GM12878 (cell line): ENCODE results near the gene TJAP1. TPM values are rescaled to one million over a fixed set of nuclear protein-coding genes. Genes with fewer than 3 reads are reported as not detected.

Experiments
- ATAC-seq: fragments of 200-7000 bp; cut with Tn5 transposase; 3 replicates; pipeline ENCODE4 v1.9.1; 2020; ENCODE audit warnings: mild to moderate bottlenecking, moderate library complexity
- BruUV-seq: library from RNA; stranded (reverse); fragments of 400-500 nt; replicated peaks from 2 replicates; lab custom pipeline; 2021; lab: Mats Ljungman, UMichigan
- CTCF ChIA-PET: fragments of 300-600 bp; sonication (Branson Sonifier 250); formaldehyde crosslinking; extraction: SDS; loops from one replicate; lab custom pipeline; 2021; ENCODE audit warnings: inconsistent platforms; lab: Yijun Ruan, JAX
- POLR2A ChIA-PET: fragments of 350-600 bp; formaldehyde crosslinking; extraction: SDS; loops from one replicate; lab custom pipeline; 2021; ENCODE audit warnings: inconsistent platforms; lab: Charles Lee
- RAD21 ChIA-PET: fragments of 300-600 bp; sonication (Branson Sonifier 250); formaldehyde crosslinking; loops from one replicate; lab custom pipeline; 2023; ENCODE audit warnings: antibody characterized with exemption; ENCODE audit not compliant: unreplicated experiment; lab: Charles Lee
- SMC1A ChIA-PET: fragments of 300-600 bp; sonication (Branson Sonifier 250); formaldehyde crosslinking; loops from one replicate; lab custom pipeline; 2023; ENCODE audit not compliant: unreplicated experiment, uncharacterized antibody; lab: Charles Lee
- DNase-seq: peaks from one replicate; pipeline ENCODE4 v3.0.0-alpha.2; 2011; ENCODE audit warnings: low read depth, low spot score
- FAIRE-seq: peaks from 3 replicates; lab custom pipeline; 2011; peaks lifted over from hg19 to GRCh38; lab: Jason Lieb, UNC
- H2AFZ ChIP-seq: 2 replicates; pipeline ENCODE4 v1.6.0; 2011; ENCODE audit warnings: low read depth, low read length, control low read depth; ENCODE audit not compliant: control insufficient read depth
- H3K27ac ChIP-seq: 2 replicates; pipeline ENCODE4 v1.5.1; 2011; ENCODE audit warnings: control low read depth; ENCODE audit not compliant: control insufficient read depth, insufficient read depth
- H3K27me3 ChIP-seq, 2 experiments: replicated peaks in 1 of 2; 2 replicates each; pipeline versions ENCODE4 v1.6.0 to v1.6.1; 2011; ENCODE audit warnings: low read length in 1 of 2; ENCODE audit not compliant: control insufficient read depth in 2 of 2, insufficient read depth in 2 of 2
- H3K36me3 ChIP-seq, 2 experiments: 2 replicates each; pipeline ENCODE4 v1.5.1; 2011; ENCODE audit warnings: low read length in 1 of 2; ENCODE audit not compliant: control insufficient read depth in 2 of 2, insufficient read depth in 2 of 2
- H3K4me1 ChIP-seq: 2 replicates; pipeline ENCODE4 v1.6.1; 2011; ENCODE audit warnings: mild to moderate bottlenecking, low read length, moderate library complexity, mixed read lengths; ENCODE audit not compliant: control insufficient read depth, insufficient read depth
- H3K4me2 ChIP-seq: 2 replicates; pipeline ENCODE4 v1.6.0; 2011; ENCODE audit warnings: control low read depth; ENCODE audit not compliant: control insufficient read depth, insufficient read depth
- H3K4me3 ChIP-seq: fragments of 200-600 bp; sonication (generic); 2 replicates; pipeline ENCODE4 v1.5.1; 2016
- H3K79me2 ChIP-seq: 2 replicates; pipeline ENCODE4 v1.6.0; 2011; ENCODE audit warnings: low read length; ENCODE audit not compliant: control insufficient read depth, insufficient read depth
- H3K9ac ChIP-seq: 2 replicates; pipeline ENCODE4 v1.8.0; 2011; ENCODE audit warnings: low read length, control low read depth, mixed read lengths; ENCODE audit not compliant: control insufficient read depth, insufficient read depth
- H3K9me3 ChIP-seq: replicated peaks from 3 replicates; pipeline ENCODE4 v1.5.1; 2011; ENCODE audit warnings: mild to moderate bottlenecking, low read length; ENCODE audit not compliant: control insufficient read depth, insufficient read depth
- H4K20me1 ChIP-seq: 2 replicates; pipeline ENCODE4 v1.6.0; 2011; ENCODE audit not compliant: control insufficient read depth, insufficient read depth
- EP300 ChIP-seq, 2 experiments: fragments of 150-350 bp in 1 of 2; IDR thresholded peaks; 2 replicates each; pipeline ENCODE4 v1.6.1; 2011 to 2012; ENCODE audit warnings: low read depth in 2 of 2, low read length in 2 of 2, borderline replicate concordance in 1 of 2, improper control_type of control experiment in 1 of 2, inconsistent platforms in 1 of 2; ENCODE audit not compliant: control insufficient read depth in 1 of 2
- ETV6 ChIP-seq, 2 experiments: fragments of 450-650 bp in 1 of 2; IDR thresholded peaks in 1 of 2; conservative IDR thresholded peaks in 1 of 2; 2 replicates each; pipeline ENCODE4 v1.6.1; 2014; ENCODE audit warnings: antibody characterized with exemption in 1 of 2, borderline replicate concordance in 1 of 2, low read depth in 1 of 2, mild to moderate bottlenecking in 1 of 2, moderate library complexity in 1 of 2
- HCFC1 ChIP-seq: fragments of 150-350 bp; IDR thresholded peaks from 2 replicates; pipeline ENCODE4 v1.6.1; 2014; ENCODE audit warnings: low read length
- IRF3 ChIP-seq: fragments of 450-650 bp; IDR thresholded peaks from 2 replicates; pipeline ENCODE4 v1.6.1; 2014; ENCODE audit warnings: mild to moderate bottlenecking
- NR2C1 ChIP-seq: fragments of 450-650 bp; IDR thresholded peaks from 2 replicates; pipeline ENCODE4 v1.6.1; 2017; ENCODE audit warnings: antibody characterized with exemption, mild to moderate bottlenecking, moderate library complexity
- POLR2AphosphoS5 ChIP-seq: IDR thresholded peaks from 2 replicates; pipeline ENCODE4 v1.6.1; 2011; ENCODE audit warnings: mild to moderate bottlenecking, low read length, inconsistent platforms
- POU2F2 ChIP-seq: IDR thresholded peaks from 3 replicates; pipeline ENCODE4 v1.6.1; 2011; ENCODE audit warnings: low read depth, mild to moderate bottlenecking, low read length, borderline replicate concordance
- RFX5 ChIP-seq: IDR thresholded peaks from 2 replicates; pipeline ENCODE4 v1.6.1; 2011; ENCODE audit warnings: low read depth, low read length, improper control_type of control experiment
- SMAD1 ChIP-seq: fragments of 450-650 bp; IDR thresholded peaks from 2 replicates; pipeline ENCODE4 v1.6.1; 2018; ENCODE audit warnings: mild to moderate bottlenecking, low read depth; ENCODE audit not compliant: partially characterized antibody
- WGBS: methylation state at CpG from one replicate; pipeline ENCODE4 v1.1.6; 2016; ENCODE audit warnings: low lambda C conversion rate; ENCODE audit not compliant: insufficient replicate concordance, insufficient coverage; ENCODE audit errors: missing lambda C conversion rate; 5-methylcytosine and 5-hydroxymethylcytosine counted together
- in situ Hi-C: fragments of 300-500 bp; cut with MboI; formaldehyde crosslinking; loops from 9 replicates; pipeline ENCODE4 v1.14.3; 2018; ENCODE audit warnings: mixed read lengths
- intact Hi-C: fragments of 100-400 bp; cut with micrococcal nuclease; formaldehyde crosslinking; loops from one replicate; pipeline ENCODE4 v1.14.2; 2022; ENCODE audit not compliant: unreplicated experiment
- polyA plus RNA-seq, 11 experiments: library from polyadenylated mRNA; depleted of rRNA in 4 of 11; unstranded in 6 of 11; stranded (reverse) in 5 of 11; fragments of >200 nt; fragmentation: Nextera tagmentation in 4 of 11; fragmentation: Illumina TruSeq in 1 of 11; extraction: Ambion mirVana in 4 of 11; extraction: Trizol in 1 of 11; gene quantifications; 1 replicate in 1 of 11; 2 replicates in 10 of 11; pipeline versions ENCODE4 v1.2.1 to v1.2.3, GENCODE V29; 2011 to 2016; ENCODE audit warnings: inconsistent platforms in 2 of 11, missing spikeins in 2 of 11, low read depth in 1 of 11
- total RNA-seq, 4 experiments: library from RNA; depleted of rRNA in 3 of 4; stranded (reverse); fragments of >200 nt in 3 of 4; fragmentation: Illumina TruSeq in 1 of 4; extraction: Trizol in 1 of 4; gene quantifications; 2 replicates each; pipeline versions ENCODE4 v1.2.1 to v1.2.3, GENCODE V29; 2013 to 2021

TJAP1 gene
- total and polyA plus RNA-seq, 10 of the 15 experiments (the other 5 are each of a cell fraction or from before 2014, with no cell fraction given) = 0.11 to 22.6 (median 12.8) TPM

- Histone ChIP-seq H2AFZ (no peak overlapping the region), H3K4me2 (no peak overlapping the region), H3K79me2 (peaks cover 17% of the 10 kb centered on the region), H3K9ac (no peak overlapping the region), H3K36me3 (peaks cover 3 to 7% of the 10 kb centered on the region in 2 experiments; a peak in 3 of 4 replicates), H3K9me3 (no peaks in the 10 kb centered on the region), H3K4me3 (no peak overlapping the region), H4K20me1 (no peaks in the 10 kb centered on the region; the same call in 1 of the 2 replicates), H3K27ac (no peak overlapping the region), H3K4me1 (peaks cover 6% of the 10 kb centered on the region), H3K27me3 (no peaks in the 10 kb centered on the region)
- no TSS peak for BruUV-seq
- CTCF ChIA-PET = interaction anchor here (0.8 to 0.9 kb wide), 2 partner anchors 21 to 175 kb away, joined by 3 read pairs; no protein-coding TSS in a partner anchor
- in situ Hi-C loops (no loop called here), intact Hi-C loops (no loop called here)
- POLR2A ChIA-PET = interaction anchor here (0.7 kb wide), 1 partner anchor 11 kb away, joined by 4 read pairs; no protein-coding TSS in a partner anchor
- DNase-seq (no peak), FAIRE-seq (no peak), ATAC-seq (no peak)
- RAD21 ChIA-PET = no interaction called here
- SMC1A ChIA-PET = interaction anchor here (1.4 kb wide), 1 partner anchor 74 kb away, joined by 3 read pairs; no protein-coding TSS in a partner anchor
- 90% methylated on average over 8 of the region's 8 CpGs for WGBS
- TF ChIP-seq HCFC1 = no peak
- no peak for TF ChIP-seq POU2F2
- TF ChIP-seq RFX5 = no peak
Observed at GRCh38 chr6:43433148-43433547, 44.2 kb upstream of the TJAP1 start.

GRCh38 chr6:43434001-43434840 lies 43.1 kb upstream of the TJAP1 start:
- FAIRE-seq = no peak
- Histone ChIP-seq H3K36me3 (peaks cover 3 to 7% of the 10 kb centered on the region in 2 experiments; a peak in 3 of 4 replicates), H3K27ac (no peak overlapping the region), H3K4me1 (no peaks in the 10 kb centered on the region; the same call in 1 of the 2 replicates), H4K20me1 (no peaks in the 10 kb centered on the region; the same call in 1 of the 2 replicates), H3K27me3 (no peaks in the 10 kb centered on the region), H3K4me2 (no peak overlapping the region), H2AFZ (no peak overlapping the region), H3K4me3 (no peak overlapping the region), H3K9ac (no peak overlapping the region), H3K79me2 (peaks cover 7% of the 10 kb centered on the region), H3K9me3 (no peaks in the 10 kb centered on the region)
- BruUV-seq = no TSS peak
- ChIA-PET CTCF (interaction anchor here (0.8 to 1.7 kb wide), 5 partner anchors 19 to 173 kb away, joined by 3 to 9 read pairs (median 3); no protein-coding TSS in a partner anchor), SMC1A (no interaction called here), RAD21 (interaction anchor here (1.1 kb wide), 1 partner anchor 68 kb away, joined by 4 read pairs; no protein-coding TSS in a partner anchor), POLR2A (no interaction called here)
- no peak for ATAC-seq
- intact Hi-C loops (no loop called here), in situ Hi-C loops (no loop called here)
- no peak for DNase-seq
- WGBS = 91% methylated on average over 15 of the region's 15 CpGs
- TF ChIP-seq IRF3 = no peak
- TF ChIP-seq ETV6 (conservative IDR thresholded peaks at IDR 0.05 in 1 of 2, IDR thresholded peaks at IDR 0.05 in 1 of 2; ENCODE audit: borderline replicate concordance in 1 of 2, low read depth in 1 of 2) = no peak
- no peak for TF ChIP-seq POLR2AphosphoS5
- TF ChIP-seq EP300 (IDR thresholded peaks at IDR 0.05; ENCODE audit: borderline replicate concordance in 1 of 2, control insufficient read depth in 1 of 2, low read depth in 2 of 2, low read length in 2 of 2) = no peak
- TF ChIP-seq NR2C1 = no peak
- TF ChIP-seq SMAD1 = no peak
